Keratinocyte (primary cell): ENCODE data around the gene SLC25A13. TPM values are rescaled to one million over a fixed set of nuclear protein-coding genes. Genes with fewer than 3 reads are reported as not detected.

ENCODE experiments used
- DNase-seq: peaks from one replicate; pipeline ENCODE4 v3.0.0-alpha.2; 2011; ENCODE audit warnings: low read depth, missing footprints, low spot score
- FAIRE-seq: peaks from 2 replicates; lab custom pipeline; 2011; peaks lifted over from hg19 to GRCh38; lab: Jason Lieb, UNC
- H2AFZ ChIP-seq: 2 replicates; pipeline ENCODE4 v1.6.0; 2012; ENCODE audit warnings: low read length, control low read depth, inconsistent platforms; ENCODE audit not compliant: control insufficient read depth
- H3K27ac ChIP-seq: 2 replicates; pipeline ENCODE4 v1.5.1; 2011; ENCODE audit warnings: low read length; ENCODE audit not compliant: control insufficient read depth, insufficient read depth
- H3K27me3 ChIP-seq: 3 replicates; pipeline ENCODE4 v1.6.0; 2011; ENCODE audit warnings: low read length; ENCODE audit not compliant: control insufficient read depth, insufficient read depth; ENCODE audit errors: extremely low read depth
- H3K36me3 ChIP-seq, 2 experiments: 2 replicates in 1 of 2; 3 replicates in 1 of 2; pipeline ENCODE4 v1.5.1; 2011; ENCODE audit warnings: low read length in 2 of 2, mild to moderate bottlenecking in 1 of 2; ENCODE audit not compliant: control insufficient read depth in 2 of 2, insufficient read depth in 2 of 2; ENCODE audit errors: extremely low read depth in 1 of 2
- H3K4me1 ChIP-seq: 3 replicates; pipeline ENCODE4 v1.5.1; 2011; ENCODE audit warnings: low read length; ENCODE audit not compliant: control insufficient read depth, insufficient read depth; ENCODE audit errors: extremely low read depth
- H3K4me2 ChIP-seq: 3 replicates; pipeline ENCODE4 v1.6.0; 2011; ENCODE audit warnings: low read depth, low read length; ENCODE audit not compliant: control insufficient read depth, insufficient read depth; ENCODE audit errors: extremely low read depth
- H3K4me3 ChIP-seq, 3 experiments: fragments of 200-600 bp in 1 of 3; sonication (generic) in 1 of 3; 2 replicates in 2 of 3; 3 replicates in 1 of 3; pipeline ENCODE4 v1.5.1; 2011 to 2016; ENCODE audit warnings: low read length in 3 of 3, mild to moderate bottlenecking in 3 of 3, control low read depth in 2 of 3, inconsistent platforms in 1 of 3, low read depth in 1 of 3, mixed read lengths in 1 of 3, mixed run types in 1 of 3, moderate library complexity in 1 of 3; ENCODE audit not compliant: control insufficient read depth in 2 of 3, insufficient read depth in 2 of 3; ENCODE audit errors: extremely low read depth in 1 of 3
- H3K79me2 ChIP-seq: 2 replicates; pipeline ENCODE4 v1.6.0; 2012; ENCODE audit warnings: low read length; ENCODE audit not compliant: control insufficient read depth, insufficient read depth
- H3K9ac ChIP-seq: 3 replicates; pipeline ENCODE4 v1.6.0; 2011; ENCODE audit warnings: low read length; ENCODE audit not compliant: control insufficient read depth, insufficient read depth; ENCODE audit errors: extremely low read depth
- H3K9me1 ChIP-seq: 3 replicates; pipeline ENCODE4 v1.6.0; 2011; ENCODE audit warnings: low read length; ENCODE audit not compliant: control insufficient read depth, insufficient read depth; ENCODE audit errors: extremely low read depth
- H3K9me3 ChIP-seq: 2 replicates; pipeline ENCODE4 v1.5.1; 2012; ENCODE audit warnings: low read depth, low read length; ENCODE audit not compliant: control insufficient read depth
- H4K20me1 ChIP-seq: 3 replicates; pipeline ENCODE4 v1.6.0; 2011; ENCODE audit warnings: low read length; ENCODE audit not compliant: control insufficient read depth, insufficient read depth; ENCODE audit errors: extremely low read depth
- CTCF ChIP-seq, 3 experiments: IDR thresholded peaks in 1 of 3; conservative IDR thresholded peaks in 1 of 3; optimal IDR thresholded peaks in 1 of 3; 2 replicates in 2 of 3; 3 replicates in 1 of 3; pipeline versions ENCODE3 to v1.5.1; 2011; ENCODE audit warnings: low read length in 3 of 3, mild to moderate bottlenecking in 3 of 3, moderate library complexity in 2 of 3, control low read depth in 1 of 3, inconsistent platforms in 1 of 3; ENCODE audit not compliant: insufficient read depth in 2 of 3; ENCODE audit errors: extremely low read depth in 1 of 3
- EZH2 ChIP-seq: IDR thresholded peaks from one replicate; pipeline ENCODE4 v1.6.1; 2012; ENCODE audit warnings: inconsistent platforms, mild to moderate bottlenecking, low read length, moderate library complexity
- dilution Hi-C: fragments of 300-500 bp; cut with MboI; formaldehyde crosslinking; loops from one replicate; pipeline ENCODE4 v1.7.0; 2020; ENCODE audit warnings: low sequenced_read_pairs; ENCODE audit not compliant: extremely low pct_ligation_motif_present
- polyA plus RNA-seq, 5 experiments: library from polyadenylated mRNA; depleted of rRNA in 3 of 5; stranded (reverse) in 3 of 5; stranded (forward) in 1 of 5; unstranded in 1 of 5; fragments of >200 nt; gene quantifications; 1 replicate in 1 of 5; 2 replicates in 3 of 5; 3 replicates in 1 of 5; pipeline versions ENCODE4 v1.2.1 to v1.2.3, GENCODE V29; 2011 to 2012; ENCODE audit warnings: missing spikeins in 2 of 5, low read depth in 1 of 5, low replicate concordance in 1 of 5

The SLC25A13 gene
- polyA plus RNA-seq, 1 donor (not counting 4 experiments of a cell fraction or from before 2014, with no cell fraction given): 29.4 TPM

- DNase-seq: no peak
- peaks cover 10% of the 10 kb centered on the region for H3K79me2 ChIP-seq
- peaks cover 2% of the 10 kb centered on the region for H3K9me1 ChIP-seq
- no peak overlapping the region for H3K27ac ChIP-seq
- H3K36me3 ChIP-seq: no peaks in the 10 kb centered on the region
- H3K9me3 ChIP-seq: no peaks in the 10 kb centered on the region
- dilution Hi-C loops: no loop called here
- H3K4me3 ChIP-seq: no peak overlapping the region
- no peaks in the 10 kb centered on the region for H4K20me1 ChIP-seq
- no peak overlapping the region for H3K4me2 ChIP-seq
- peaks cover 6% of the 10 kb centered on the region for H3K4me1 ChIP-seq
- no peaks in the 10 kb centered on the region for H3K27me3 ChIP-seq
- TF ChIP-seq EZH2 (no peak), CTCF (optimal IDR thresholded peaks at IDR 0.05 in 1 of 3, IDR thresholded peaks at IDR 0.05 in 1 of 3, conservative IDR thresholded peaks at IDR 0.05 in 1 of 3; ENCODE audit: extremely low read depth in 1 of 3, insufficient read depth in 2 of 3, low read length in 3 of 3) (no peak)
- H3K9ac ChIP-seq: no peak overlapping the region
- FAIRE-seq: no peak
- no peak overlapping the region for H2AFZ ChIP-seq
Measured at GRCh38 chr7:96250776-96251361, 71.0 kb downstream of the SLC25A13 start.

- peaks cover 4% of the 10 kb centered on the region for H3K79me2 ChIP-seq
- no peak for DNase-seq
- no peak overlapping the region for H3K4me3 ChIP-seq
- H2AFZ ChIP-seq: no peak overlapping the region
- no peaks in the 10 kb centered on the region for H3K9me3 ChIP-seq
- H3K27ac ChIP-seq: no peak overlapping the region
- peaks cover 10% of the 10 kb centered on the region for H3K4me1 ChIP-seq
- H3K27me3 ChIP-seq: no peaks in the 10 kb centered on the region
- H4K20me1 ChIP-seq: no peaks in the 10 kb centered on the region
- FAIRE-seq: no peak
- H3K9ac ChIP-seq: no peak overlapping the region
- dilution Hi-C loops: no loop called here
- H3K36me3 ChIP-seq: no peaks in the 10 kb centered on the region
- TF ChIP-seq EZH2 (no peak), CTCF (optimal IDR thresholded peaks at IDR 0.05 in 1 of 3, IDR thresholded peaks at IDR 0.05 in 1 of 3, conservative IDR thresholded peaks at IDR 0.05 in 1 of 3; ENCODE audit: extremely low read depth in 1 of 3, insufficient read depth in 2 of 3, low read length in 3 of 3) (no peak)
- no peak overlapping the region for H3K4me2 ChIP-seq
- no peaks in the 10 kb centered on the region for H3K9me1 ChIP-seq
Measured at GRCh38 chr7:96248405-96248804, 73.5 kb downstream of the SLC25A13 start.
